Astrocyte (in vitro differentiated cells and primary cell): ENCODE data around the gene ILKAP. TPM values are rescaled to one million over a fixed set of nuclear protein-coding genes. Genes with fewer than 3 reads are reported as not detected.

Source experiments
- DNase-seq: peaks from one replicate; pipeline ENCODE4 v3.0.0-alpha.2; 2010; ENCODE audit warnings: low read depth
- FAIRE-seq: peaks from 2 replicates; lab custom pipeline; 2011; peaks lifted over from hg19 to GRCh38; lab: Jason Lieb, UNC
- H2AFZ ChIP-seq: 2 replicates; pipeline ENCODE4 v1.6.0; 2012; ENCODE audit warnings: low read depth, low read length, inconsistent platforms
- H3K27ac ChIP-seq: 2 replicates; pipeline ENCODE4 v1.5.1; 2011; ENCODE audit warnings: low read depth, low read length, inconsistent platforms
- H3K27me3 ChIP-seq: 2 replicates; pipeline ENCODE4 v1.6.0; 2011; ENCODE audit warnings: low read length, inconsistent platforms; ENCODE audit not compliant: insufficient read depth
- H3K36me3 ChIP-seq: 2 replicates; pipeline ENCODE4 v1.5.1; 2011; ENCODE audit warnings: low read length, inconsistent platforms; ENCODE audit not compliant: insufficient read depth
- H3K4me1 ChIP-seq: 2 replicates; pipeline ENCODE4 v1.5.1; 2011; ENCODE audit warnings: low read length, inconsistent platforms; ENCODE audit not compliant: insufficient read depth
- H3K4me2 ChIP-seq: 2 replicates; pipeline ENCODE4 v1.6.0; 2012; ENCODE audit warnings: low read length, inconsistent platforms
- H3K4me3 ChIP-seq: 2 replicates; pipeline ENCODE4 v1.5.1; 2011; ENCODE audit warnings: low read depth, mild to moderate bottlenecking, low read length, inconsistent platforms; ENCODE audit not compliant: insufficient read depth
- H3K79me2 ChIP-seq: 2 replicates; pipeline ENCODE4 v1.6.0; 2012; ENCODE audit warnings: mild to moderate bottlenecking, low read length, inconsistent platforms; ENCODE audit not compliant: insufficient read depth
- H3K9ac ChIP-seq: 2 replicates; pipeline ENCODE4 v1.6.0; 2012; ENCODE audit warnings: mild to moderate bottlenecking, low read length, inconsistent platforms
- H3K9me3 ChIP-seq: 2 replicates; pipeline ENCODE4 v1.5.1; 2012; ENCODE audit warnings: low read depth, mild to moderate bottlenecking, low read length, inconsistent platforms; ENCODE audit not compliant: insufficient read depth
- H4K20me1 ChIP-seq: 2 replicates; pipeline ENCODE4 v1.6.0; 2012; ENCODE audit warnings: low read length, inconsistent platforms; ENCODE audit not compliant: insufficient read depth
- H3K27ac Mint-ChIP-seq: one replicate; pipeline ENCODE4 v1.8.0; 2021; ENCODE audit warnings: mild to moderate bottlenecking, mixed read lengths; ENCODE audit not compliant: unreplicated experiment
- H3K27me3 Mint-ChIP-seq: one replicate; pipeline ENCODE4 v1.8.0; 2021; ENCODE audit warnings: low read depth, mixed read lengths; ENCODE audit not compliant: unreplicated experiment
- H3K36me3 Mint-ChIP-seq: one replicate; pipeline ENCODE4 v1.8.0; 2021; ENCODE audit warnings: low read depth, mixed read lengths; ENCODE audit not compliant: unreplicated experiment
- H3K4me1 Mint-ChIP-seq: one replicate; pipeline ENCODE4 v1.8.0; 2021; ENCODE audit warnings: low read depth, mixed read lengths; ENCODE audit not compliant: unreplicated experiment
- H3K4me3 Mint-ChIP-seq: one replicate; pipeline ENCODE4 v1.8.0; 2021; ENCODE audit warnings: mild to moderate bottlenecking, moderate library complexity, mixed read lengths; ENCODE audit not compliant: unreplicated experiment
- H3K9me3 Mint-ChIP-seq: one replicate; pipeline ENCODE4 v1.8.0; 2021; ENCODE audit warnings: mild to moderate bottlenecking, mixed read lengths; ENCODE audit not compliant: unreplicated experiment
- EZH2 ChIP-seq: IDR thresholded peaks from 2 replicates; pipeline ENCODE4 v1.6.1; 2012; ENCODE audit warnings: mild to moderate bottlenecking, low read length, inconsistent platforms; ENCODE audit not compliant: insufficient read depth
- total RNA-seq: library from RNA; stranded (reverse); gene quantifications from 2 replicates; pipeline ENCODE4 v1.2.1, GENCODE V29; 2021
- TF ChIP-seq, protein P1 (sequence below): IDR thresholded peaks from 2 replicates; pipeline ENCODE4 v1.5.1; 2011; ENCODE audit warnings: low read depth, mild to moderate bottlenecking, inconsistent platforms, low read length, moderate library complexity; ENCODE audit not compliant: insufficient read depth

ILKAP gene
- total RNA-seq, 1 donor from 2014 or later, result 32.3 TPM

GRCh38 chr2:238149841-238150572, 53.5 kb downstream of the ILKAP start:
- no peaks in the 10 kb centered on the region for H4K20me1 ChIP-seq
- no peak overlapping the region for H3K27ac ChIP-seq
- no peaks in the 10 kb centered on the region for H3K9me3 ChIP-seq
- no peak for TF ChIP-seq EZH2
- TF ChIP-seq, protein P1, sequence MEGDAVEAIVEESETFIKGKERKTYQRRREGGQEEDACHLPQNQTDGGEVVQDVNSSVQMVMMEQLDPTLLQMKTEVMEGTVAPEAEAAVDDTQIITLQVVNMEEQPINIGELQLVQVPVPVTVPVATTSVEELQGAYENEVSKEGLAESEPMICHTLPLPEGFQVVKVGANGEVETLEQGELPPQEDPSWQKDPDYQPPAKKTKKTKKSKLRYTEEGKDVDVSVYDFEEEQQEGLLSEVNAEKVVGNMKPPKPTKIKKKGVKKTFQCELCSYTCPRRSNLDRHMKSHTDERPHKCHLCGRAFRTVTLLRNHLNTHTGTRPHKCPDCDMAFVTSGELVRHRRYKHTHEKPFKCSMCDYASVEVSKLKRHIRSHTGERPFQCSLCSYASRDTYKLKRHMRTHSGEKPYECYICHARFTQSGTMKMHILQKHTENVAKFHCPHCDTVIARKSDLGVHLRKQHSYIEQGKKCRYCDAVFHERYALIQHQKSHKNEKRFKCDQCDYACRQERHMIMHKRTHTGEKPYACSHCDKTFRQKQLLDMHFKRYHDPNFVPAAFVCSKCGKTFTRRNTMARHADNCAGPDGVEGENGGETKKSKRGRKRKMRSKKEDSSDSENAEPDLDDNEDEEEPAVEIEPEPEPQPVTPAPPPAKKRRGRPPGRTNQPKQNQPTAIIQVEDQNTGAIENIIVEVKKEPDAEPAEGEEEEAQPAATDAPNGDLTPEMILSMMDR, result no peak
- H3K4me3 ChIP-seq, result no peak overlapping the region
- Mint-ChIP-seq H3K27me3 (peaks cover 3% of the 10 kb centered on the region), H3K36me3 (peaks cover 2% of the 10 kb centered on the region), H3K4me1 (no peaks in the 10 kb centered on the region), H3K9me3 (peaks cover 3% of the 10 kb centered on the region), H3K27ac (no peak overlapping the region), H3K4me3 (no peak overlapping the region)
- no peaks in the 10 kb centered on the region for H3K79me2 ChIP-seq
- FAIRE-seq (no peak), DNase-seq (no peak)
- no peaks in the 10 kb centered on the region for H3K27me3 ChIP-seq
- no peak overlapping the region for H3K4me2 ChIP-seq
- H3K4me1 ChIP-seq, result peaks cover under 1% of the 10 kb centered on the region
- no peak overlapping the region for H2AFZ ChIP-seq
- H3K9ac ChIP-seq, result no peak overlapping the region
- H3K36me3 ChIP-seq, result no peaks in the 10 kb centered on the region

GRCh38 chr2:238148981-238149380, 54.5 kb downstream of the ILKAP start:
- no peak overlapping the region for H3K27ac Mint-ChIP-seq
- H3K9me3 Mint-ChIP-seq, result peaks cover under 1% of the 10 kb centered on the region

More at GRCh38 chr2:238148981-238149380, 54.5 kb downstream of the ILKAP start:
- Histone ChIP-seq H3K27ac (no peak overlapping the region), H3K9ac (no peak overlapping the region), H3K9me3 (no peaks in the 10 kb centered on the region), H3K36me3 (no peaks in the 10 kb centered on the region), H3K79me2 (no peaks in the 10 kb centered on the region), H3K4me1 (peaks cover under 1% of the 10 kb centered on the region), H3K4me2 (no peak overlapping the region), H3K4me3 (no peak overlapping the region), H4K20me1 (no peaks in the 10 kb centered on the region), H2AFZ (no peak overlapping the region), H3K27me3 (no peaks in the 10 kb centered on the region)
- TF ChIP-seq, protein P1, result no peak
- no peak for TF ChIP-seq EZH2
- no peak overlapping the region for H3K4me3 Mint-ChIP-seq
- DNase-seq (no peak), FAIRE-seq (no peak)
- H3K27me3 Mint-ChIP-seq, result peaks cover 3% of the 10 kb centered on the region
- H3K36me3 Mint-ChIP-seq, result no peaks in the 10 kb centered on the region
- peaks cover 2% of the 10 kb centered on the region for H3K4me1 Mint-ChIP-seq
